ENCODE measurements around the gene CENPA. TPM values are rescaled to one million over a fixed set of nuclear protein-coding genes. Genes with fewer than 3 reads are reported as not detected.

CENPA gene
- total and polyA plus RNA-seq, 2 donors = 4.2 to 25.6 TPM

DNA sequence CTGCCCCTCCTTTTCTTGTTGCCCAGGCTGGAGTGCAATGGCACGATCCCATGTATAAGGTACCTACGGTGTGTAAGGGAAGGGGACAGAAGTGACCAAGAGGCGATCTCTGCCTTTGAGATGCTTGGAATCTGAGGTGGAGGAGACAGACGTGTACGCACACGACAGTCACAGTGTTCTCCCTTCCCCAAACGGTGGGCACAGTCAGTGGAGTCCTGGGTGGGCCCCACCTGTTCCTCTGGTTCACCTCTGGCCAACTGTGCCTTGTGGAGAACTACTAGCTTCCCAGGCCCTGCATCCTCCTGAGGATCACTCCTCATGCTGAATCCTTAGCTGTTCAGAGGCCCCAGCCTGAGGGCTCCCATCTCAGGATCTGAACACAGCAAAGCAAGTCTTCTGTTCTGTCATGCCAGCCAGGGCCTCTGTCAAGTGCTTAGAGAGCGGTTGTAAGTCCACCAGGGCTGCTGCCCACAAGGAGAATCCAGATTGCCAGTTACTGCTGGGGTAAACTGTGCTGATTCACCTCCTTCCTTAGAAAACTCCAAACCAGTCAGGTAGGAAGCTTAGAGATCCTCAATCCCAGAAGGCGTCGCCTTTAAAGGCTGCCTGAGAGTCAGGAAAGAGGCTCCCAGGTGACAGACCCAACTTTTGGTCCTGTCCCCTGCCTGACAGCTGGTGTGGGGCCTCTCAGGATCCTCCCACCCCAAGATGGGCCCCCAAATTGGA lies 20.2 kb upstream of the CENPA start:
- H3K36me3 ChIP-seq (ENCODE audit: control insufficient read depth in 2 of 2, insufficient read depth in 2 of 2, low read length in 1 of 2) = peaks cover 0 to 2% of the 10 kb centered on the region in 2 donors
- no peak for DNase-seq (ENCODE audit: low read depth in 6 of 9, low spot score in 9 of 9)
- 98% methylated on average over 10 of the region's 10 CpGs for WGBS
- H3K9me3 ChIP-seq (ENCODE audit: control insufficient read depth in 2 of 2, insufficient read depth in 1 of 2, low read length in 1 of 2) = no peaks in the 10 kb centered on the region
- H3K4me1 ChIP-seq (ENCODE audit: control insufficient read depth in 2 of 2, insufficient read depth in 2 of 2, low read length in 2 of 2) = peaks cover 17 to 47% of the 10 kb centered on the region in 2 donors
- H3K27me3 ChIP-seq (ENCODE audit: control insufficient read depth in 2 of 2, insufficient read depth in 1 of 2, low read length in 1 of 2) = peaks cover 0 to 8% of the 10 kb centered on the region in 2 donors
- no peak overlapping the region for H3K4me3 ChIP-seq (ENCODE audit: low read length in 2 of 2)
- H3K27ac ChIP-seq (ENCODE audit: low read depth in 1 of 2, low read length in 1 of 2) = no peak overlapping the region

DNA sequence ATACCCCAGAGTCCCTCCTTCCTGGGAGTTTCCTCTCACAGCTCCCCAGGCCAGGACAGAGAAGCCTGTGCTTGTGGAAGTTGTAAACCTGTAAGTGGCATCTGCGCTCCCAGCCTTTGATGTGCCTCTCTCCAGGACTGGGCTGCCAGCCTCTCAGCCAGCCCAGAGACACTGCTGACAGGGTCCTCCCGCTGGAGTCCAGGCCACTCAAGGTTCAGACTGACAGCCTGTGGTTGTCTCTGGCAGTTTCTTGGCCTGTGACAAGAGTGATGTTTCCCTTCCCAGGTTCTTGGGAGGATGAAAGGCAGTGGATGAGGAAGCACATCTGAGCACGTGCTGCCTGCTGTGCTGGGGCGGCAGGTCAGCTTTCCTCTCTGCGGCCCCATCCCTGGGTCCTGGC lies 18.7 kb upstream of the CENPA start:
- Histone ChIP-seq H3K27ac (ENCODE audit: low read depth in 1 of 2, low read length in 1 of 2) (no peak overlapping the region), H3K9me3 (ENCODE audit: control insufficient read depth in 2 of 2, insufficient read depth in 1 of 2, low read length in 1 of 2) (no peaks in the 10 kb centered on the region), H3K27me3 (ENCODE audit: control insufficient read depth in 2 of 2, insufficient read depth in 1 of 2, low read length in 1 of 2) (peaks cover 0 to 8% of the 10 kb centered on the region in 2 donors), H3K36me3 (ENCODE audit: control insufficient read depth in 2 of 2, insufficient read depth in 2 of 2, low read length in 1 of 2) (peaks cover 2 to 3% of the 10 kb centered on the region in 2 donors), H3K4me3 (ENCODE audit: low read length in 2 of 2) (no peak overlapping the region), H3K4me1 (ENCODE audit: control insufficient read depth in 2 of 2, insufficient read depth in 2 of 2, low read length in 2 of 2) (peaks cover 30 to 62% of the 10 kb centered on the region in 2 donors)
- WGBS = 72% methylated on average over 5 of the region's 5 CpGs
- DNase-seq (ENCODE audit: low read depth in 6 of 9, low spot score in 9 of 9) = no peak

DNA sequence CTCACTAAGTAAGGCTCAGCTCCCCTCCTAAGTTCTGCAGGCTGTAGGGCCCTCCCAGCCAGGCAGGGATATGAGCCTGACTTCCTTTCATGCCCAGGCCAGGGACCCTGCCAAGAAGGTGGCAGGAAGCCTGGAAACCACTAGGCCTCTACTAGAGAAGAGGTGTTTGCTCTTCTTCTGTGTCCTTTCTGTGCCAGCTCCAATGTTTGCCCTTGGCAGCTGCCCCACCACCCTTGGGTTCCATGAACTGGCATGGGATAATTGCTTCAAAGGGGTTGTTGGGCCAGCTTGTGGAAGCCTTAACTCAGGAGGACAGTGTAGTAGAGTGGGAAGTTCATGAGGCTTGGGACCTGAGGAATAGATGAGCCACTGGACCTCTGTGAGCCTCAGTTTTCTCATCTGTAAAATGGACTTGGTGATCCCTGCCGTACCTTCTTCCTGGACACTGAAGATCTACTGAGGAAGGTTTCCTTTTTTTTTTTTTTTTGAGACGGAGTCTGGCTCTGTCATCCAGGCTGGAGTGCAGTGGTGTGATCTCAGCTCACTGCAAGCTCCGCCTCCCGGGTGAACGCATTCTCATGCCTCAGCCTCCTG lies 17.9 kb upstream of the CENPA start:
- Histone ChIP-seq H3K36me3 (ENCODE audit: control insufficient read depth in 2 of 2, insufficient read depth in 2 of 2, low read length in 1 of 2) (peaks cover 2 to 3% of the 10 kb centered on the region in 2 donors), H3K4me1 (ENCODE audit: control insufficient read depth in 2 of 2, insufficient read depth in 2 of 2, low read length in 2 of 2) (peaks cover 38 to 70% of the 10 kb centered on the region in 2 donors), H3K4me3 (ENCODE audit: low read length in 2 of 2) (no peak overlapping the region), H3K27ac (ENCODE audit: low read depth in 1 of 2, low read length in 1 of 2) (no peak overlapping the region), H3K9me3 (ENCODE audit: control insufficient read depth in 2 of 2, insufficient read depth in 1 of 2, low read length in 1 of 2) (no peaks in the 10 kb centered on the region), H3K27me3 (ENCODE audit: control insufficient read depth in 2 of 2, insufficient read depth in 1 of 2, low read length in 1 of 2) (peaks cover 0 to 8% of the 10 kb centered on the region in 2 donors)
- DNase-seq (ENCODE audit: low read depth in 6 of 9, low spot score in 9 of 9) = no peak
- WGBS = 99% methylated on average over 5 of the region's 5 CpGs

DNA sequence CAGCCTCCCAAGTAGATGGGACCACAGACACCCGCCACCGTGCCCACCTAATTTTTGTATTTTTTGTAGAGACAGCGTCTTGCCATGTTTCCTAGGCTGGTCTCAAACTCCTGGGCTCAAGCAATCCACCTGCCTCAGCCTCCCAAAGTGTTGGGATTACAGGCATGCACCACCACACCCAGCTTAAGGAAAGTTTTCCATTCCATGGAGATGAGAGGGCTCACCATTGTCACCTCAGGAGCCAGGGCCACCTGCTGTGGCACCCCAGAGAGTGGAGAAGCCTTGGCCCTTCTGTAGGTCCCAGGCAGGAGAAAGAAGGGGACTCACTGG lies 17.1 kb upstream of the CENPA start:
- Histone ChIP-seq H3K27ac (ENCODE audit: low read depth in 1 of 2, low read length in 1 of 2) (no peak overlapping the region), H3K9me3 (ENCODE audit: control insufficient read depth in 2 of 2, insufficient read depth in 1 of 2, low read length in 1 of 2) (no peaks in the 10 kb centered on the region)

DNA sequence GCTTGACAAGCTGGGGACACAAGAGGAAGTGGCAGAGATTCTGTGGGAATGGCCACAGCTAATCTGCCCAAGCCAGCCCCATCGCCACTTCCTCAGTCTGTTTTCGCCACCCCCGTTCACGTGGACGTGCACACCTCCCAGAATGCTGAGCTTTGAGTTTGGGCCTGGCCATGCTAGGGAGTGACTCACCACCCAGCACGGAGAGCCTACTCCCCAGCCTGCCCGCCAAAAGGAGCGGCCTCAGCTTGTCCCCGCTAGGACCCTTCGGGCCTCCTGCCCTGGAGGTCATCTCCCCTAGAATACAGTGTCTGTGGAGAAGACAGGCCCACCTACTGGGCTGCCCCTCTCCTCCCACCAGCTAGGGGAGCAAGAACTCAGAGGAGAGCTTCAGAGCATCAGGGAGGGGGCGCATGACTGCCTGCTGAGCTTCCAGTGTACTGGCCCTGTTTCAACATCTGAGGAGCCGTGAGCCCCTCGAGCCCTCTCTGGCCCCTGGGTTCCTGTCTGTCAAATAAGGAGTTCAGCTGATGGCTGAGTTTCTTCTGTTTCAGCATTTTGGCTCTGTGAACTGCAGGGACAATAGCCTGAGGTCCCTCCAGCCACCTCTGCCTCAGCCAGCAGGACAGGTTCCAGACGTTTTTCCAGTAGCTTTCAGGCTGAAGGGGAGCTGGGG lies 16.6 kb upstream of the CENPA start:
- Histone ChIP-seq H3K36me3 (ENCODE audit: control insufficient read depth in 2 of 2, insufficient read depth in 2 of 2, low read length in 1 of 2) (peaks cover 6% of the 10 kb centered on the region in 2 donors), H3K4me3 (ENCODE audit: low read length in 2 of 2) (no peak overlapping the region), H3K27me3 (ENCODE audit: control insufficient read depth in 2 of 2, insufficient read depth in 1 of 2, low read length in 1 of 2) (peaks cover 0 to 2% of the 10 kb centered on the region in 2 donors), H3K9me3 (ENCODE audit: control insufficient read depth in 2 of 2, insufficient read depth in 1 of 2, low read length in 1 of 2) (no peaks in the 10 kb centered on the region), H3K4me1 (ENCODE audit: control insufficient read depth in 2 of 2, insufficient read depth in 2 of 2, low read length in 2 of 2) (peaks cover 42 to 76% of the 10 kb centered on the region in 2 donors), H3K27ac (ENCODE audit: low read depth in 1 of 2, low read length in 1 of 2) (no peak overlapping the region)
- WGBS = 65% methylated on average over 14 of the region's 14 CpGs
- peak in 1 of 9 donors; percentile 24 for DNase-seq (ENCODE audit: low read depth in 6 of 9, low spot score in 9 of 9)

More for the DNA sequence above, 17.1 kb upstream of the CENPA start:
- WGBS = 100% methylated on average over 3 of the region's 3 CpGs
- Histone ChIP-seq H3K4me1 (ENCODE audit: control insufficient read depth in 2 of 2, insufficient read depth in 2 of 2, low read length in 2 of 2) (peaks cover 38 to 74% of the 10 kb centered on the region in 2 donors), H3K4me3 (ENCODE audit: low read length in 2 of 2) (no peak overlapping the region), H3K27me3 (ENCODE audit: control insufficient read depth in 2 of 2, insufficient read depth in 1 of 2, low read length in 1 of 2) (peaks cover 0 to 3% of the 10 kb centered on the region in 2 donors), H3K36me3 (ENCODE audit: control insufficient read depth in 2 of 2, insufficient read depth in 2 of 2, low read length in 1 of 2) (peaks cover 2 to 3% of the 10 kb centered on the region in 2 donors)
- no peak for DNase-seq (ENCODE audit: low read depth in 6 of 9, low spot score in 9 of 9)

DNA sequence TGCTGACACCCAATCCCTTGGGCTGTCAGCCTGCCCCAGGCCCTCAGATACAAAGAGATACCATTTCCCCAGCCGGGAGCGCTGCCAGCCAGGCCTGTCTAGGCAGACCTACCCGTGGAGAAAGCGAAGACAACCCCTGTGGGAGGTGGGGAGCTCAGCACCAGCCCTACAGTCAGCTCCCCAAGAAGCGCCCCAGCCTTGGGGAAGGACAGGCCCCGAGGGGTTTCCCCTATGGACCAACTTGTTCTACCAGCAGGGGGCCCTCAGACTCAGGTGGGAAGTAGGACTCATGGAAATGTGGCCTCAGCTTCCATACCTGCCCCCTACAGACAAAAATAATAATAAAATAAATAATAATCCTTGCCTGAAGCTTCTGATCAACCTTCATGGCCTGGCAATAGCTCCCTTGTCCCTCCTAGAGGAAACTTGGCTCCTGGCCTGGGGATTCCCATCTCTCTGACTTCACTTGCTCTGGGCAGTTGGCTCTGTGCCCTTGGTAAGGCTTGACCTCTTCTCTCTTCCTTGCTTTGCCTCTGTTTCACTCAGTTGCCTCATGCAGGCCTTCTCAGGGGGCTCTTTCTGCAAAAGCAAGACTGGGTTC lies 14.8 kb upstream of the CENPA start:
- H3K4me3 ChIP-seq (ENCODE audit: low read length in 2 of 2) = no peak overlapping the region
- H3K36me3 ChIP-seq (ENCODE audit: control insufficient read depth in 2 of 2, insufficient read depth in 2 of 2, low read length in 1 of 2) = peaks cover 16 to 25% of the 10 kb centered on the region in 2 donors
- H3K27me3 ChIP-seq (ENCODE audit: control insufficient read depth in 2 of 2, insufficient read depth in 1 of 2, low read length in 1 of 2) = no peaks in the 10 kb centered on the region
- peak overlapping the region in 1 of 2 donors; percentile 17 for H3K27ac ChIP-seq (ENCODE audit: low read depth in 1 of 2, low read length in 1 of 2)
- H3K9me3 ChIP-seq (ENCODE audit: control insufficient read depth in 2 of 2, insufficient read depth in 1 of 2, low read length in 1 of 2) = no peaks in the 10 kb centered on the region
- peak in 2 of 9 donors; percentile 23 to 39 for DNase-seq (ENCODE audit: low read depth in 6 of 9, low spot score in 9 of 9)
- peaks cover 35 to 76% of the 10 kb centered on the region in 2 donors for H3K4me1 ChIP-seq (ENCODE audit: control insufficient read depth in 2 of 2, insufficient read depth in 2 of 2, low read length in 2 of 2)
- 92% methylated on average over 6 of the region's 6 CpGs for WGBS

DNA sequence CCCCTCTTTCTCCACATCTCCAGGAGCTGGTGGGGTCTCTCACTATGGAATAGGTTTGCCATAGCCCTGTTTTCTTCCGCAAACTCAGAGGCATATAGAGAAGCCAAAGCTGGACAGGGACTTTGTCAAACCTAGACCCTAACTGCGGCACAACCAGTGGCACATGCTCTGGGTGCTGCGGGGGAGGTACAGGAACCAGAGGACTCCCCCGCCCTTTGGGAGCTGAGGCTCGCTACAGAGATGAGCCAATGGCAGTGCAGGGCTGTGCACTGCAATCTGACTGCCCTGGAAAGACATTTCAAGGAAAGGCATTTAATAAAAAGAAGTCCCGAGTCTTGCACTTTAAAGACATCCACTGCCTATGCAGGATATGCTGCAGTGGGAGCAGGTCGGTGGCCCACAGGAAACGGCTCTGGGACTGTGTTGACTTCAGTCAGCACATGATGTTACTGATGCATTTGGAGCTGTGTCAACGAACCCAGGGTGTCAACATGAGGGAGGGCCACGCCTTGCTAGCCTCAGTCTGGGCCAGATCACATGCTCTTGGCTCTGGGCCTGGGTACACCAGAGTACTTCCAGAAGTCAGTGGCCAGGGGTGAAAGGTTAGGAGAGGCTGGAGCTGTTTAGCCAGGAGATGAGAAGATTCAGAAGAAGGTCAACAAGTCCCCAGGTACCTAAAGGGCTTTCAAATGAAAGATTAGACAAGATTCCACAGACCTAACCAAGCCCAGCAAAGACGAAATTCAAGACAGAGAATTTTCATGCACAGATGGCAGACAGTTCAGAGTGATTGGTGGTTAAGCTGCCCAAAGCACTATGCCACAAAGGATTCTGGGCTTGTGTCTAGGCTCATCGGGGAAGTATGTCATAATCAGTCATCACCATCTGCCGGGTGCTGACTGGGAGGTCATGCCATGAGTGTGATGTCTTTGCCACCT lies 13.5 kb upstream of the CENPA start:
- WGBS = 58% methylated on average over 13 of the region's 13 CpGs
- H3K27ac ChIP-seq (ENCODE audit: low read depth in 1 of 2, low read length in 1 of 2) = peak overlapping the region; percentile 80 to 95
- peaks cover 43 to 82% of the 10 kb centered on the region in 2 donors for H3K4me1 ChIP-seq (ENCODE audit: control insufficient read depth in 2 of 2, insufficient read depth in 2 of 2, low read length in 2 of 2)
- H3K27me3 ChIP-seq (ENCODE audit: control insufficient read depth in 2 of 2, insufficient read depth in 1 of 2, low read length in 1 of 2) = no peaks in the 10 kb centered on the region
- H3K36me3 ChIP-seq (ENCODE audit: control insufficient read depth in 2 of 2, insufficient read depth in 2 of 2, low read length in 1 of 2) = peaks cover 19 to 32% of the 10 kb centered on the region in 2 donors
- no peak overlapping the region for H3K4me3 ChIP-seq (ENCODE audit: low read length in 2 of 2)
- H3K9me3 ChIP-seq (ENCODE audit: control insufficient read depth in 2 of 2, insufficient read depth in 1 of 2, low read length in 1 of 2) = no peaks in the 10 kb centered on the region
- peak in 4 of 9 donors; percentile 40 to 76 (median 58) for DNase-seq (ENCODE audit: low read depth in 6 of 9, low spot score in 9 of 9)

DNA sequence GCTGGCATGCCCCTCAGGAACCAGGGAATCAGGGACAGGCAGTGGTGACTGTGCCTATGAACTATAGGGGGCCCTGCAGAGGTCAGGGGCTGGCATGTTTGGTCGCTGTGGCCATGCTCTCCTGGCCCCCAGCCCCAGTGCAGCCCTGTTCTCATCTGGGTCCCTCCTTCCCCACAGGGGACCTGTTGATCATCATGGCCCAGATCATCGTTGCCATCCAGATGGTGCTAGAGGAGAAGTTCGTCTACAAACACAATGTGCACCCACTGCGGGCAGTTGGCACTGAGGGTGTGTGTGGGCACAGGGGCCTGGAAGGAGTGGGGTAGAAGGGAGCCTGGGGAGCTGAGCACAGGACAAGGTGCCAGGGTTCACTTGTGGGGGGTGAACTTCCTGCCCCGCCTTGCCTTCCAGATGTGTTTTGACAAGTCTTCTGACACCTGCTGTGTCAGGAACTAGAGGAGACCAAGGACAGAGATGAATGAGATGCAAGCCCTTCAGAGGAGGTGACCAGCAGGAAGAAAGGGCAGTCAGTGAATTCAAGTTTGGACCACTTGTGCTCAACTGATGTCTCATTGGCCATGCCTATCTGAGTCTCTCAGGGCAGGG lies 9.6 kb upstream of the CENPA start:
- Histone ChIP-seq H3K27ac (ENCODE audit: low read depth in 1 of 2, low read length in 1 of 2) (peak overlapping the region in 1 of 2 donors; percentile 80), H3K27me3 (ENCODE audit: control insufficient read depth in 2 of 2, insufficient read depth in 1 of 2, low read length in 1 of 2) (no peaks in the 10 kb centered on the region), H3K4me3 (ENCODE audit: low read length in 2 of 2) (no peak overlapping the region), H3K4me1 (ENCODE audit: control insufficient read depth in 2 of 2, insufficient read depth in 2 of 2, low read length in 2 of 2) (peaks cover 48 to 79% of the 10 kb centered on the region in 2 donors), H3K9me3 (ENCODE audit: control insufficient read depth in 2 of 2, insufficient read depth in 1 of 2, low read length in 1 of 2) (no peaks in the 10 kb centered on the region), H3K36me3 (ENCODE audit: control insufficient read depth in 2 of 2, insufficient read depth in 2 of 2, low read length in 1 of 2) (peaks cover 48 to 64% of the 10 kb centered on the region in 2 donors)
- DNase-seq (ENCODE audit: low read depth in 6 of 9, low spot score in 9 of 9) = peak in 3 of 9 donors; percentile 39 to 60 (median 47)
- whole genome bisulfite sequencing = 87% methylated on average over 5 of the region's 5 CpGs

Data from thymus (tissue), 11 donors.